K562 (cell line): ENCODE data around the gene PYROXD2. TPM values are rescaled to one million over a fixed set of nuclear protein-coding genes. Genes with fewer than 3 reads are reported as not detected.

ENCODE experiments used
- ATAC-seq: fragments of 200-7000 bp; cut with Tn5 transposase; 3 replicates; pipeline ENCODE4 v1.9.1; 2020; ENCODE audit warnings: moderate library complexity
- BruUV-seq: library from RNA; stranded (reverse); fragments of 400-500 nt; replicated peaks from 2 replicates; lab custom pipeline; 2021; lab: Mats Ljungman, UMichigan
- CTCF ChIA-PET: fragments of 300-600 bp; formaldehyde crosslinking; extraction: SDS; loops from one replicate; lab custom pipeline; 2021; ENCODE audit warnings: low intra/inter-chr PET ratio; lab: Yijun Ruan, JAX
- POLR2A ChIA-PET: fragments of 300-600, 350-650 bp; sonication (Branson Sonifier 250); formaldehyde crosslinking; extraction: SDS; loops from one replicate; lab custom pipeline; 2021; ENCODE audit warnings: antibody characterized with exemption, inconsistent platforms; lab: Yijun Ruan, JAX
- DNase-seq, 4 experiments: peaks; one replicate each; pipeline versions ENCODE4 v3.0.0 to v3.0.0-alpha.2; 2011 to 2018; ENCODE audit warnings: low spot score in 3 of 4, mixed read lengths in 3 of 4; ENCODE audit errors: extremely low read depth in 1 of 4
- FAIRE-seq: peaks from 2 replicates; lab custom pipeline; 2011; peaks lifted over from hg19 to GRCh38; lab: Jason Lieb, UNC
- H2AFZ ChIP-seq: 2 replicates; pipeline ENCODE4 v1.6.0; 2011; ENCODE audit warnings: low read depth, low read length, control low read depth, inconsistent platforms
- H3K27ac ChIP-seq: fragments of 200-600 bp; 3 replicates; pipeline ENCODE4 v1.8.0; 2011; ENCODE audit warnings: low read depth, mild to moderate bottlenecking, control low read depth, inconsistent platforms, low read length, moderate library complexity, mixed read lengths; ENCODE audit errors: extremely low read depth
- H3K27me3 ChIP-seq, 2 experiments: fragments of 300-600 bp in 1 of 2; 2 replicates in 1 of 2; 3 replicates in 1 of 2; pipeline versions ENCODE4 v1.6.0 to v1.8.0; 2011; ENCODE audit warnings: inconsistent platforms in 2 of 2, low read length in 2 of 2, mild to moderate bottlenecking in 1 of 2, mixed read lengths in 1 of 2, moderate library complexity in 1 of 2; ENCODE audit not compliant: control insufficient read depth in 2 of 2, insufficient read depth in 2 of 2
- H3K36me3 ChIP-seq: fragments of 300-600 bp; 3 replicates; pipeline ENCODE4 v1.8.0; 2011; ENCODE audit warnings: mild to moderate bottlenecking, low read length, inconsistent platforms; ENCODE audit not compliant: control insufficient read depth, insufficient read depth
- H3K4me1 ChIP-seq, 2 experiments: fragments of 200-600 bp in 1 of 2; replicated peaks in 1 of 2; 2 replicates in 1 of 2; 3 replicates in 1 of 2; pipeline versions ENCODE4 v1.5.1 to v1.8.0; 2011; ENCODE audit warnings: inconsistent platforms in 2 of 2, low read length in 2 of 2, mild to moderate bottlenecking in 1 of 2, mixed read lengths in 1 of 2, moderate library complexity in 1 of 2; ENCODE audit not compliant: control insufficient read depth in 2 of 2, insufficient read depth in 2 of 2
- H3K4me2 ChIP-seq: 2 replicates; pipeline ENCODE4 v1.6.1; 2011; ENCODE audit warnings: low read length, control low read depth, inconsistent platforms, mixed read lengths; ENCODE audit not compliant: insufficient read depth
- H3K4me3 ChIP-seq: fragments of 200-600 bp; sonication (generic), shearing (Covaris generic); 2 replicates; pipeline ENCODE4 v1.5.1; 2016; ENCODE audit warnings: control low read depth, inconsistent platforms
- H3K79me2 ChIP-seq: fragments of 200-600 bp; 3 replicates; pipeline ENCODE4 v1.8.0; 2011; ENCODE audit warnings: low read length, inconsistent platforms; ENCODE audit not compliant: control insufficient read depth, insufficient read depth
- H3K9ac ChIP-seq, 2 experiments: 2 replicates each; pipeline versions ENCODE4 v1.6.0 to v1.6.1; 2011; ENCODE audit warnings: low read depth in 2 of 2, low read length in 2 of 2, control low read depth in 1 of 2, inconsistent platforms in 1 of 2, mild to moderate bottlenecking in 1 of 2, mixed read lengths in 1 of 2; ENCODE audit not compliant: insufficient read depth in 1 of 2
- H3K9me1 ChIP-seq: one replicate; pipeline ENCODE4 v1.6.0; 2011; ENCODE audit warnings: inconsistent platforms, mild to moderate bottlenecking, low read length, moderate library complexity; ENCODE audit not compliant: control insufficient read depth, insufficient read depth
- H3K9me3 ChIP-seq: replicated peaks from 2 replicates; pipeline ENCODE4 v1.5.1; 2011; ENCODE audit warnings: low read depth, low read length, inconsistent platforms; ENCODE audit not compliant: control insufficient read depth, insufficient read depth
- H4K20me1 ChIP-seq: replicated peaks from 2 replicates; pipeline ENCODE4 v1.6.1; 2011; ENCODE audit warnings: low read length, inconsistent platforms, mixed read lengths; ENCODE audit not compliant: control insufficient read depth, insufficient read depth
- GATA2 ChIP-seq: sonication (generic); formaldehyde crosslinking; IDR thresholded peaks from 2 replicates; pipeline ENCODE4 v1.4.0; 2020; ENCODE audit warnings: mild to moderate bottlenecking, missing genetic modification reagents
- HDAC3 ChIP-seq: fragments of 450-650 bp; IDR thresholded peaks from 2 replicates; pipeline ENCODE4 v1.6.1; 2018; ENCODE audit warnings: borderline replicate concordance, mild to moderate bottlenecking, moderate library complexity; ENCODE audit not compliant: partially characterized antibody
- HLTF ChIP-seq: fragments of 450-650 bp; IDR thresholded peaks from 2 replicates; pipeline ENCODE4 v1.6.1; 2016
- MXD1 ChIP-seq: fragments of 250-450 bp; sonication (Bioruptor Pico); IDR thresholded peaks from 2 replicates; pipeline ENCODE4 v1.8.0; 2021; ENCODE audit warnings: borderline replicate concordance, mild to moderate bottlenecking, moderate library complexity; ENCODE audit not compliant: poor library complexity, severe bottlenecking
- NELFE ChIP-seq: IDR thresholded peaks from 2 replicates; pipeline ENCODE4 v1.6.1; 2011; ENCODE audit warnings: mild to moderate bottlenecking; ENCODE audit not compliant: insufficient read depth, insufficient read length
- PHF8 ChIP-seq: fragments of 200-600 bp; sonication (generic); IDR thresholded peaks from 2 replicates; pipeline ENCODE4 v1.6.1; 2012; ENCODE audit warnings: mixed run types, mild to moderate bottlenecking, inconsistent platforms, low read length, moderate library complexity, borderline replicate concordance
- SOX6 ChIP-seq: fragments of 450-650 bp; IDR thresholded peaks from 2 replicates; pipeline ENCODE4 v1.6.1; 2014; ENCODE audit warnings: mild to moderate bottlenecking
- TCFL5 ChIP-seq: fragments of 250-450 bp; sonication (Bioruptor Pico); conservative IDR thresholded peaks from 2 replicates; pipeline ENCODE4 v1.6.1; 2021; ENCODE audit warnings: mild to moderate bottlenecking, moderate library complexity, matching md5 sums
- WGBS: fragments of 100-300 bp; shearing (Covaris generic); methylation state at CpG from one replicate; pipeline ENCODE4 v1.1.6; 2016; ENCODE audit warnings: low coverage, mixed read lengths; ENCODE audit not compliant: insufficient coverage; ENCODE audit errors: missing lambda C conversion rate; 5-methylcytosine and 5-hydroxymethylcytosine counted together
- in situ Hi-C: fragments of 300-500 bp; cut with MboI; formaldehyde crosslinking; loops from 4 replicates; pipeline ENCODE4 v1.15.0; 2018; ENCODE audit warnings: inconsistent platforms, mixed read lengths
- intact Hi-C: fragments of 100-400 bp; cut with micrococcal nuclease; formaldehyde crosslinking; loops from 2 replicates; pipeline ENCODE4 v1.14.2; 2022
- polyA plus RNA-seq, 8 experiments: library from polyadenylated mRNA; depleted of rRNA in 4 of 8; stranded (reverse) in 5 of 8; unstranded in 3 of 8; fragments of >200 nt; fragmentation: Nextera tagmentation in 2 of 8; fragmentation: Illumina TruSeq in 1 of 8; extraction: Ambion mirVana in 2 of 8; extraction: Trizol in 1 of 8; gene quantifications; 2 replicates each; pipeline versions ENCODE4 v1.2.1 to v1.2.3, GENCODE V29; 2011 to 2014; ENCODE audit warnings: inconsistent platforms in 1 of 8, missing spikeins in 1 of 8
- total RNA-seq, 7 experiments: library from RNA; depleted of rRNA in 6 of 7; stranded (reverse); fragments of >200 nt in 6 of 7; fragmentation: Illumina TruSeq in 2 of 7; extraction: Trizol in 2 of 7; gene quantifications; 2 replicates each; pipeline versions ENCODE4 v1.2.1 to v1.2.3, GENCODE V29; 2011 to 2021; ENCODE audit warnings: low replicate concordance in 1 of 7
- TF ChIP-seq, protein P1 (sequence below): fragments of 450-650 bp; formaldehyde crosslinking; IDR thresholded peaks from 2 replicates; pipeline ENCODE4 v1.4.0; 2020; ENCODE audit warnings: mild to moderate bottlenecking, moderate library complexity
- TF ChIP-seq, protein P2 (sequence below): fragments of 450-650 bp; IDR thresholded peaks from 2 replicates; pipeline ENCODE4 v1.6.1; 2017; ENCODE audit warnings: antibody characterized with exemption

The PYROXD2 gene
- total and polyA plus RNA-seq, 9 of the 15 experiments (the other 6 are each of a cell fraction or from before 2014, with no cell fraction given), result 0.14 to 1.4 (median 0.58) TPM

GRCh38 chr10:98435178-98435577 lies 20.2 kb upstream of the PYROXD2 start:
- no TSS peak for BruUV-seq
- FAIRE-seq (no peak), ATAC-seq (no peak), DNase-seq (no peak)
- CTCF ChIA-PET, result no interaction called here
- POLR2A ChIA-PET, result interaction anchor here (1.1 to 1.6 kb wide), 2 partner anchors 9 to 12 kb away, joined by 3 to 4 read pairs; no protein-coding TSS in a partner anchor
- Histone ChIP-seq H3K9me3 (no peaks in the 10 kb centered on the region), H2AFZ (no peak overlapping the region), H3K9me1 (no peaks in the 10 kb centered on the region), H3K36me3 (peaks cover 72% of the 10 kb centered on the region; the same call in 2 of the 3 replicates), H3K79me2 (no peaks in the 10 kb centered on the region), H3K9ac (no peak overlapping the region), H3K4me2 (no peak overlapping the region), H3K4me3 (no peak overlapping the region), H3K27ac (no peak overlapping the region), H3K4me1 (no peaks in the 10 kb centered on the region), H3K27me3 (no peaks in the 10 kb centered on the region), H4K20me1 (no peaks in the 10 kb centered on the region)
- TF ChIP-seq, protein P1, sequence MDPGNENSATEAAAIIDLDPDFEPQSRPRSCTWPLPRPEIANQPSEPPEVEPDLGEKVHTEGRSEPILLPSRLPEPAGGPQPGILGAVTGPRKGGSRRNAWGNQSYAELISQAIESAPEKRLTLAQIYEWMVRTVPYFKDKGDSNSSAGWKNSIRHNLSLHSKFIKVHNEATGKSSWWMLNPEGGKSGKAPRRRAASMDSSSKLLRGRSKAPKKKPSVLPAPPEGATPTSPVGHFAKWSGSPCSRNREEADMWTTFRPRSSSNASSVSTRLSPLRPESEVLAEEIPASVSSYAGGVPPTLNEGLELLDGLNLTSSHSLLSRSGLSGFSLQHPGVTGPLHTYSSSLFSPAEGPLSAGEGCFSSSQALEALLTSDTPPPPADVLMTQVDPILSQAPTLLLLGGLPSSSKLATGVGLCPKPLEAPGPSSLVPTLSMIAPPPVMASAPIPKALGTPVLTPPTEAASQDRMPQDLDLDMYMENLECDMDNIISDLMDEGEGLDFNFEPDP (CRISPR knock-in tag), result no peak
- TF ChIP-seq TCFL5 (no peak), HDAC3 (no peak), SOX6 (no peak), GATA2 (no peak), HLTF (no peak), MXD1 (CRISPR knock-in tag) (no peak), NELFE (no peak), PHF8 (no peak)
- TF ChIP-seq, protein P2, sequence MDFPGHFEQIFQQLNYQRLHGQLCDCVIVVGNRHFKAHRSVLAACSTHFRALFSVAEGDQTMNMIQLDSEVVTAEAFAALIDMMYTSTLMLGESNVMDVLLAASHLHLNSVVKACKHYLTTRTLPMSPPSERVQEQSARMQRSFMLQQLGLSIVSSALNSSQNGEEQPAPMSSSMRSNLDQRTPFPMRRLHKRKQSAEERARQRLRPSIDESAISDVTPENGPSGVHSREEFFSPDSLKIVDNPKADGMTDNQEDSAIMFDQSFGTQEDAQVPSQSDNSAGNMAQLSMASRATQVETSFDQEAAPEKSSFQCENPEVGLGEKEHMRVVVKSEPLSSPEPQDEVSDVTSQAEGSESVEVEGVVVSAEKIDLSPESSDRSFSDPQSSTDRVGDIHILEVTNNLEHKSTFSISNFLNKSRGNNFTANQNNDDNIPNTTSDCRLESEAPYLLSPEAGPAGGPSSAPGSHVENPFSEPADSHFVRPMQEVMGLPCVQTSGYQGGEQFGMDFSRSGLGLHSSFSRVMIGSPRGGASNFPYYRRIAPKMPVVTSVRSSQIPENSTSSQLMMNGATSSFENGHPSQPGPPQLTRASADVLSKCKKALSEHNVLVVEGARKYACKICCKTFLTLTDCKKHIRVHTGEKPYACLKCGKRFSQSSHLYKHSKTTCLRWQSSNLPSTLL, result no peak
- intact Hi-C loops, result no loop called here
- WGBS, result 96% methylated on average over 7 of the region's 12 CpGs
- in situ Hi-C loops, result no loop called here
